Measurements from ENCODE around the gene DYNLL1. TPM values are rescaled to one million over a fixed set of nuclear protein-coding genes. Genes with fewer than 3 reads are reported as not detected.
"Not testable (repeated sequence)": the region's sequence is repeated elsewhere in the genome, so short reads cannot be mapped to it uniquely, and the experiment has no call there.

The DYNLL1 gene
- total RNA-seq, 1 donor from 2014 or later, result 355 TPM

- no peak overlapping the region for H3K4me3 ChIP-seq
- H4K20me1 ChIP-seq (ENCODE audit: low read depth), result no peaks in the 10 kb centered on the region
- no peaks in the 10 kb centered on the region for H3K4me1 ChIP-seq
- Mint-ChIP-seq H3K4me1 (peaks cover 8% of the 10 kb centered on the region), H3K9me3 (no peaks in the 10 kb centered on the region), H3K36me3 (peaks cover 15% of the 10 kb centered on the region), H3K27ac (no peak overlapping the region), H3K27me3 (ENCODE audit: insufficient read depth, low read depth) (peaks cover 7% of the 10 kb centered on the region), H3K4me3 (no peak overlapping the region)
- no peak overlapping the region for H3K4me2 ChIP-seq
- H3F3A ChIP-seq (ENCODE audit: low read depth), result no peaks in the 10 kb centered on the region
- no peak overlapping the region for H2AFZ ChIP-seq (replicated peaks)
- no peak for DNase-seq (ENCODE audit: low spot score)
- H3K79me2 ChIP-seq (ENCODE audit: low read depth), result no peaks in the 10 kb centered on the region
- no peaks in the 10 kb centered on the region for H3K27me3 ChIP-seq
- H3K9ac ChIP-seq, result no peak overlapping the region
- no peak overlapping the region for H3K27ac ChIP-seq
- no peaks in the 10 kb centered on the region for H3K9me3 ChIP-seq (ENCODE audit: low read depth)
- no peak for TF ChIP-seq EZH2phosphoT487 (IDR thresholded peaks at IDR 0.05)
- TF ChIP-seq CTCF (IDR thresholded peaks at IDR 0.05), result no peak
- TF ChIP-seq EZH2 (IDR thresholded peaks at IDR 0.05), result no peak
- no peaks in the 10 kb centered on the region for H3K36me3 ChIP-seq
These were observed 9.7 kb upstream of the DYNLL1 start for GRCh38 chr12:120485961-120486881.

- H3K4me1 Mint-ChIP-seq; H3K4me2 ChIP-seq; H3K4me1 ChIP-seq; H3K4me3 ChIP-seq; H3K9me3 Mint-ChIP-seq; H3K27me3 Mint-ChIP-seq (ENCODE audit: insufficient read depth, low read depth); H3K79me2 ChIP-seq (ENCODE audit: low read depth); H3K9ac ChIP-seq; H3K36me3 ChIP-seq; H3K27ac ChIP-seq; H4K20me1 ChIP-seq (ENCODE audit: low read depth); H3F3A ChIP-seq (ENCODE audit: low read depth); DNase-seq (ENCODE audit: low spot score); H3K4me3 Mint-ChIP-seq; H3K27me3 ChIP-seq; H3K9me3 ChIP-seq (ENCODE audit: low read depth); H2AFZ ChIP-seq (replicated peaks): not testable (repeated sequence)
- Mint-ChIP-seq H3K36me3 (peaks cover 16% of the 10 kb centered on the region), H3K27ac (peak overlapping the region; percentile 76)
These were observed 8.4 kb upstream of the DYNLL1 start for GRCh38 chr12:120487552-120487951.

- Histone ChIP-seq H3K9ac (no peak overlapping the region), H3F3A (ENCODE audit: low read depth) (no peaks in the 10 kb centered on the region), H3K4me1 (no peaks in the 10 kb centered on the region), H3K79me2 (ENCODE audit: low read depth) (no peaks in the 10 kb centered on the region), H3K36me3 (no peaks in the 10 kb centered on the region), H3K9me3 (ENCODE audit: low read depth) (no peaks in the 10 kb centered on the region), H3K27ac (no peak overlapping the region), H2AFZ (replicated peaks) (no peak overlapping the region), H3K27me3 (no peaks in the 10 kb centered on the region), H4K20me1 (ENCODE audit: low read depth) (no peaks in the 10 kb centered on the region), H3K4me3 (no peak overlapping the region), H3K4me2 (no peak overlapping the region)
- peaks cover 3% of the 10 kb centered on the region for H3K27me3 Mint-ChIP-seq (ENCODE audit: insufficient read depth, low read depth)
- H3K4me3 Mint-ChIP-seq, result no peak overlapping the region
- no peaks in the 10 kb centered on the region for H3K9me3 Mint-ChIP-seq
- H3K27ac Mint-ChIP-seq, result no peak overlapping the region
- H3K36me3 Mint-ChIP-seq, result peaks cover 16% of the 10 kb centered on the region
- DNase-seq (ENCODE audit: low spot score), result no peak
- peaks cover 8% of the 10 kb centered on the region for H3K4me1 Mint-ChIP-seq
- no peak for TF ChIP-seq CTCF (IDR thresholded peaks at IDR 0.05)
- no peak for TF ChIP-seq EZH2 (IDR thresholded peaks at IDR 0.05)
- TF ChIP-seq EZH2phosphoT487 (IDR thresholded peaks at IDR 0.05), result no peak
These were observed 7.8 kb upstream of the DYNLL1 start for GRCh38 chr12:120488057-120488640.

- H3K27ac Mint-ChIP-seq, result no peak overlapping the region
- Histone ChIP-seq H4K20me1 (ENCODE audit: low read depth) (no peaks in the 10 kb centered on the region), H2AFZ (replicated peaks) (no peak overlapping the region), H3K27me3 (no peaks in the 10 kb centered on the region), H3K9me3 (ENCODE audit: low read depth) (no peaks in the 10 kb centered on the region), H3F3A (ENCODE audit: low read depth) (no peaks in the 10 kb centered on the region), H3K4me3 (no peak overlapping the region), H3K79me2 (ENCODE audit: low read depth) (peaks cover 1% of the 10 kb centered on the region), H3K9ac (no peak overlapping the region), H3K4me2 (no peak overlapping the region), H3K27ac (no peak overlapping the region), H3K36me3 (no peaks in the 10 kb centered on the region), H3K4me1 (no peaks in the 10 kb centered on the region)
- no peak overlapping the region for H3K4me3 Mint-ChIP-seq
- no peak for TF ChIP-seq EZH2 (IDR thresholded peaks at IDR 0.05)
- TF ChIP-seq CTCF (IDR thresholded peaks at IDR 0.05), result no peak
- no peak for TF ChIP-seq EZH2phosphoT487 (IDR thresholded peaks at IDR 0.05)
- peaks cover 8% of the 10 kb centered on the region for H3K4me1 Mint-ChIP-seq
- peaks cover 16% of the 10 kb centered on the region for H3K36me3 Mint-ChIP-seq
- H3K27me3 Mint-ChIP-seq (ENCODE audit: insufficient read depth, low read depth), result peaks cover under 1% of the 10 kb centered on the region
- DNase-seq (ENCODE audit: low spot score), result no peak
- H3K9me3 Mint-ChIP-seq, result no peaks in the 10 kb centered on the region
These were observed 6.9 kb upstream of the DYNLL1 start for GRCh38 chr12:120489018-120489417.

Measured in neural progenitor cell (in vitro differentiated cells).